Mesenchymal stem cell (in vitro differentiated cells and primary cell): Measurements from ENCODE around the gene RHOJ.
A peak's percentile ranks its signal among the peaks of the same experiment; 100 is the strongest.

ENCODE experiments used
- DNase-seq: peaks from one replicate; pipeline ENCODE4 v3.0.0-alpha.2; 2013
- H2AFZ ChIP-seq: one replicate; pipeline ENCODE4 v1.6.1; 2013; ENCODE audit warnings: low read depth, mild to moderate bottlenecking, control low read depth, inconsistent platforms, low read length, moderate library complexity
- H2AK5ac ChIP-seq: 2 replicates; pipeline ENCODE4 v1.6.1; 2013; ENCODE audit warnings: low read length, moderate library complexity, mild to moderate bottlenecking, inconsistent platforms; ENCODE audit not compliant: severe bottlenecking
- H2BK120ac ChIP-seq: one replicate; pipeline ENCODE4 v1.6.1; 2013; ENCODE audit warnings: low read depth, mild to moderate bottlenecking, inconsistent platforms, low read length, moderate library complexity
- H2BK12ac ChIP-seq, 2 experiments: one replicate each; pipeline ENCODE4 v1.6.1; 2013; ENCODE audit warnings: inconsistent platforms in 2 of 2, low read length in 2 of 2, mild to moderate bottlenecking in 2 of 2, moderate library complexity in 2 of 2, control low read depth in 1 of 2
- H2BK15ac ChIP-seq: one replicate; pipeline ENCODE4 v1.6.1; 2013; ENCODE audit warnings: mild to moderate bottlenecking, low read depth, inconsistent platforms; ENCODE audit not compliant: poor library complexity, severe bottlenecking
- H2BK5ac ChIP-seq: 2 replicates; pipeline ENCODE4 v1.6.1; 2013; ENCODE audit warnings: low read depth, mild to moderate bottlenecking, low read length, control low read depth, inconsistent platforms; ENCODE audit not compliant: poor library complexity, severe bottlenecking
- H3K14ac ChIP-seq, 2 experiments: one replicate each; pipeline ENCODE4 v1.6.1; 2013; ENCODE audit warnings: inconsistent platforms in 2 of 2, low read length in 2 of 2, control low read depth in 1 of 2, mild to moderate bottlenecking in 1 of 2, moderate library complexity in 1 of 2
- H3K18ac ChIP-seq, 2 experiments: one replicate each; pipeline ENCODE4 v1.6.1; 2013; ENCODE audit warnings: inconsistent platforms in 2 of 2, low read length in 2 of 2, control low read depth in 1 of 2, low read depth in 1 of 2, mild to moderate bottlenecking in 1 of 2
- H3K23ac ChIP-seq, 2 experiments: one replicate each; pipeline ENCODE4 v1.6.1; 2013; ENCODE audit warnings: inconsistent platforms in 2 of 2, low read length in 2 of 2, mild to moderate bottlenecking in 2 of 2, moderate library complexity in 2 of 2, control low read depth in 1 of 2
- H3K27ac ChIP-seq: 2 replicates; pipeline ENCODE4 v1.5.1; 2013; ENCODE audit warnings: mild to moderate bottlenecking, moderate library complexity, low read length, control low read depth, inconsistent platforms; ENCODE audit not compliant: poor library complexity, severe bottlenecking
- H3K27me3 ChIP-seq, 2 experiments: 2 replicates each; pipeline versions ENCODE4 v1.6.1 to v1.7.0; 2013; ENCODE audit warnings: low read length in 2 of 2, mild to moderate bottlenecking in 2 of 2, moderate library complexity in 2 of 2, control low read depth in 1 of 2, inconsistent platforms in 1 of 2; ENCODE audit not compliant: control insufficient read depth in 1 of 2, insufficient read depth in 1 of 2
- H3K36me3 ChIP-seq, 2 experiments: 2 replicates each; pipeline versions ENCODE4 v1.6.1 to v1.7.0; 2013; ENCODE audit warnings: low read length in 2 of 2, control low read depth in 1 of 2, inconsistent platforms in 1 of 2, low read depth in 1 of 2, mild to moderate bottlenecking in 1 of 2; ENCODE audit not compliant: insufficient read depth in 2 of 2, control insufficient read depth in 1 of 2
- H3K4ac ChIP-seq, 2 experiments: one replicate each; pipeline ENCODE4 v1.6.1; 2013; ENCODE audit warnings: inconsistent platforms in 2 of 2, low read length in 2 of 2, mild to moderate bottlenecking in 2 of 2, moderate library complexity in 2 of 2, control low read depth in 1 of 2, low read depth in 1 of 2
- H3K4me1 ChIP-seq: 2 replicates; pipeline ENCODE4 v1.6.1; 2013; ENCODE audit warnings: low read depth, low read length, control low read depth; ENCODE audit not compliant: control insufficient read depth, insufficient read depth
- H3K4me2 ChIP-seq: 2 replicates; pipeline ENCODE4 v1.6.1; 2013; ENCODE audit warnings: low read length, mild to moderate bottlenecking, inconsistent platforms; ENCODE audit not compliant: poor library complexity, severe bottlenecking
- H3K4me3 ChIP-seq, 2 experiments: 2 replicates each; pipeline versions ENCODE4 v1.5.1 to v1.7.0; 2013; ENCODE audit warnings: low read length in 2 of 2, mild to moderate bottlenecking in 2 of 2, control low read depth in 1 of 2, low read depth in 1 of 2; ENCODE audit not compliant: insufficient read depth in 1 of 2
- H3K79me1 ChIP-seq: replicated peaks from 2 replicates; pipeline ENCODE4 v1.6.1; 2013; ENCODE audit warnings: mild to moderate bottlenecking, control low read depth, low read length, inconsistent platforms; ENCODE audit not compliant: poor library complexity, severe bottlenecking
- H3K9ac ChIP-seq: 2 replicates; pipeline ENCODE4 v1.7.0; 2013; ENCODE audit warnings: mild to moderate bottlenecking, low read length, moderate library complexity
- H3K9me3 ChIP-seq: 2 replicates; pipeline ENCODE4 v1.7.0; 2013; ENCODE audit warnings: mild to moderate bottlenecking, low read length; ENCODE audit not compliant: control insufficient read depth
- H4K8ac ChIP-seq: one replicate; pipeline ENCODE4 v1.6.1; 2013; ENCODE audit warnings: inconsistent platforms, mild to moderate bottlenecking, low read length, moderate library complexity
- H4K91ac ChIP-seq: one replicate; pipeline ENCODE4 v1.6.1; 2013; ENCODE audit warnings: mild to moderate bottlenecking, low read length, inconsistent platforms
- WGBS: methylation state at CpG from one replicate; pipeline ENCODE4 v1.1.7; 2013; ENCODE audit warnings: mixed read lengths; 5-methylcytosine and 5-hydroxymethylcytosine counted together

Gene RHOJ

GRCh38 chr14:63273717-63274655 is 69.7 kb downstream of the RHOJ start:
- peak overlapping the region in 1 of 2 experiments; percentile 61 for H3K4me3 ChIP-seq
- H4K91ac ChIP-seq: no peak overlapping the region
- no peak overlapping the region for H3K14ac ChIP-seq
- H3K79me1 ChIP-seq: peaks cover 24% of the 10 kb centered on the region
- no peak overlapping the region for H2BK5ac ChIP-seq
- H3K4me1 ChIP-seq: no peaks in the 10 kb centered on the region
- no peak for DNase-seq
- peak overlapping the region; percentile 43 for H3K9ac ChIP-seq
- no peak overlapping the region for H3K4me2 ChIP-seq
- H2AFZ ChIP-seq: no peak overlapping the region
- 94% methylated on average over 6 of the region's 8 CpGs for WGBS
- no peak overlapping the region for H3K27ac ChIP-seq
- no peak overlapping the region for H2BK120ac ChIP-seq
- H3K9me3 ChIP-seq: no peaks in the 10 kb centered on the region
- no peak overlapping the region for H3K18ac ChIP-seq
- H3K4ac ChIP-seq: no peak overlapping the region
- H3K27me3 ChIP-seq: no peaks in the 10 kb centered on the region
- peaks cover 5 to 17% of the 10 kb centered on the region in 2 experiments for H3K36me3 ChIP-seq
- no peak overlapping the region for H2BK15ac ChIP-seq
- H2AK5ac ChIP-seq: no peak overlapping the region
- no peak overlapping the region for H3K23ac ChIP-seq
- no peak overlapping the region for H4K8ac ChIP-seq
- no peak overlapping the region for H2BK12ac ChIP-seq

- no peak overlapping the region for H2AK5ac ChIP-seq
- H3K9me3 ChIP-seq: no peaks in the 10 kb centered on the region
- no peaks in the 10 kb centered on the region for H3K4me1 ChIP-seq
- no peak overlapping the region for H3K23ac ChIP-seq
- peaks cover 20% of the 10 kb centered on the region for H3K79me1 ChIP-seq
- no peak overlapping the region for H2BK15ac ChIP-seq
- H2BK5ac ChIP-seq: no peak overlapping the region
- H3K4me3 ChIP-seq: no peak overlapping the region
- no peak overlapping the region for H2AFZ ChIP-seq
- 77% methylated on average over 3 of the region's 3 CpGs for WGBS
- H3K27ac ChIP-seq: no peak overlapping the region
- DNase-seq: no peak
- H2BK12ac ChIP-seq: no peak overlapping the region
- H3K18ac ChIP-seq: no peak overlapping the region
- H4K91ac ChIP-seq: no peak overlapping the region
- H3K14ac ChIP-seq: no peak overlapping the region
- H3K9ac ChIP-seq: no peak overlapping the region
- H3K4ac ChIP-seq: no peak overlapping the region
- no peak overlapping the region for H2BK120ac ChIP-seq
- H3K4me2 ChIP-seq: no peak overlapping the region
- H3K36me3 ChIP-seq: peaks cover 7 to 17% of the 10 kb centered on the region in 2 experiments
- no peaks in the 10 kb centered on the region for H3K27me3 ChIP-seq
- no peak overlapping the region for H4K8ac ChIP-seq
Observed at GRCh38 chr14:63275611-63276010, 71.4 kb downstream of the RHOJ start.

GRCh38 chr14:63276016-63276415 is 71.8 kb downstream of the RHOJ start:
- 66% methylated on average over 3 of the region's 4 CpGs for WGBS
- Histone ChIP-seq H3K4me1 (no peaks in the 10 kb centered on the region), H3K4me2 (no peak overlapping the region), H3K9me3 (no peaks in the 10 kb centered on the region), H2BK12ac (no peak overlapping the region), H2AK5ac (no peak overlapping the region), H3K27ac (no peak overlapping the region), H3K4ac (no peak overlapping the region), H3K18ac (no peak overlapping the region), H2AFZ (no peak overlapping the region), H3K23ac (no peak overlapping the region), H4K8ac (no peak overlapping the region), H4K91ac (no peak overlapping the region), H3K79me1 (peaks cover 20% of the 10 kb centered on the region), H3K4me3 (no peak overlapping the region), H3K9ac (no peak overlapping the region), H2BK120ac (no peak overlapping the region), H3K36me3 (peaks cover 11 to 21% of the 10 kb centered on the region in 2 experiments), H2BK5ac (no peak overlapping the region), H3K14ac (no peak overlapping the region), H2BK15ac (no peak overlapping the region), H3K27me3 (no peaks in the 10 kb centered on the region)
- no peak for DNase-seq

- no peak overlapping the region for H2BK120ac ChIP-seq
- H3K27ac ChIP-seq: no peak overlapping the region
- H3K4ac ChIP-seq: no peak overlapping the region
- no peak overlapping the region for H2BK12ac ChIP-seq
- no peak overlapping the region for H3K4me2 ChIP-seq
- peak; percentile 54 for DNase-seq
- no peaks in the 10 kb centered on the region for H3K27me3 ChIP-seq
- peaks cover 12 to 20% of the 10 kb centered on the region in 2 experiments for H3K36me3 ChIP-seq
- no peak overlapping the region for H2AK5ac ChIP-seq
- H2BK15ac ChIP-seq: no peak overlapping the region
- no peaks in the 10 kb centered on the region for H3K4me1 ChIP-seq
- peaks cover 20% of the 10 kb centered on the region for H3K79me1 ChIP-seq
- 71% methylated on average over 4 of the region's 5 CpGs for WGBS
- no peak overlapping the region for H2BK5ac ChIP-seq
- no peak overlapping the region for H4K8ac ChIP-seq
- no peak overlapping the region for H3K23ac ChIP-seq
- H3K4me3 ChIP-seq: no peak overlapping the region
- no peak overlapping the region for H3K14ac ChIP-seq
- H3K9me3 ChIP-seq: no peaks in the 10 kb centered on the region
- H4K91ac ChIP-seq: no peak overlapping the region
- no peak overlapping the region for H2AFZ ChIP-seq
- H3K9ac ChIP-seq: peak overlapping the region; percentile 31
- H3K18ac ChIP-seq: no peak overlapping the region
Observed at GRCh38 chr14:63276492-63277342, 72.5 kb downstream of the RHOJ start.
